T47D (cell line): ENCODE measurements around the gene XKR3.
A peak's percentile ranks its signal among the peaks of the same experiment; 100 is the strongest.

Experiments used
- DNase-seq, 2 experiments: peaks; one replicate each; pipeline versions ENCODE4 v3.0.0 to v3.0.0-alpha.2; 2011 to 2012; ENCODE audit warnings: low read depth in 1 of 2, low spot score in 1 of 2
- JUND ChIP-seq: IDR thresholded peaks from 2 replicates; pipeline ENCODE4 v1.6.1; 2012; ENCODE audit warnings: low read depth
- in situ Hi-C: cut with HindIII; loops from 2 replicates; pipeline ENCODE4 v1.10.0; 2016; ENCODE audit warnings: low sequenced_read_pairs, low pct_unique_long_range_greater_than_20kb

Gene XKR3

DNA sequence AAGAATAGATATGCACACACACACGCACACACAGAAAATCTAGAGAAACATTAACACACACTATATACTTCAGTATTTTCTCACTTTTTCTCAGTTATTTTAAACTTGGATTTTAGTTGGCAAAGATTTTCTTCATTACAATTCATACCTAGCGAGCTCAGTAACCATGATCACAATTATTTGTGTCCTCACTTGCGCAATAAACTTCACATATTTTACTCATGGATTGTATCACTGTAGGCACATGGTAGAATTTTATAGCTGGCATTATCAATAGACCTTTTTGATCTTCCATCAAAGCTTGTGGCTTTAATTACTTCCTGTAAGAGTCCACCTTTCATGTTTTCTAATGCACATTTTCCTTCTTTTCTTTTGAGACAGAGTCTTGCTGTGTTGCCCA is 4.8 kb upstream of the XKR3 start:
- in situ Hi-C loops, result no loop called here
- no peak for DNase-seq
- no peak for TF ChIP-seq JUND

DNA sequence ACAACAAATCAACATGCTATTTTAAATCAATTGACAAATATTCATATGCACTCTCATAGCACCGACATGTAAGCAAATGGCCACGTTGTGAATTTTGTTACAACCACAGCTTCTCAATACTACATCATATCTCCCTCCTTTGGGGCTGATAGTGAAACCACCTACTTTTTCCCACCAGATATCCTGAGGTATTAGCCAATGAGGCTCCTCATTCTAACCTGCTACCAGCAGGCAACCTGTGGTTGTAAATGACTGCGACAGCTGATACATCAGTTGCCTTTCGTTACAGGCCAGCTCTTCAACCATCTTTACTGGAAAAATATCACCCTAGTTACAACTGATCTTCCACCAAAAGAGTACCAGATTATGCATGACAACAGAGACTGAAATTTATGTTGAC is 3.7 kb upstream of the XKR3 start:
- DNase-seq, result no peak
- TF ChIP-seq JUND, result no peak
- in situ Hi-C loops, result no loop called here

DNA sequence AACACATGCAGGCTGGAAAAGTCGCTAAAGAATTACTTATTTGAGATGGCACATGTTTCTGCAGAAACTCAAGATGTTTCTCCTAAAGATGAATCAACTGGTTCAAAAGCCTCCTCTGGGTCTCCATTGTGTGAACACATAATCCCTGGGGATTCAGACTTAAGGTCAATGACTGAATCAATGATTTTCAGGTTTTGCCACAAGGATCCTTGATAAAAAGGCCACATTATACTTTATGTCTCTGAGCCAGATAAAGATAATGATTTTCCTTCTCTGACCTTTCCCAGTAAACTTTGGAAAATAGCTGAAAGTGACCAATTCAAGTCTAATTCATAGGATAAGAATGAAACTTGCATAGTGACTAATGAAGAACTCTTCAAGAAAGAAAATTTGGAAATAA is 2.3 kb upstream of the XKR3 start:
- in situ Hi-C loops, result no loop called here
- no peak for TF ChIP-seq JUND

GRCh38 chr22:16819249-16819648 is 6.0 kb downstream of the XKR3 start:
- in situ Hi-C loops, result no loop called here
- TF ChIP-seq JUND, result no peak
- no peak for DNase-seq

More for the DNA sequence above, 2.3 kb upstream of the XKR3 start:
- DNase-seq, result no peak

DNA sequence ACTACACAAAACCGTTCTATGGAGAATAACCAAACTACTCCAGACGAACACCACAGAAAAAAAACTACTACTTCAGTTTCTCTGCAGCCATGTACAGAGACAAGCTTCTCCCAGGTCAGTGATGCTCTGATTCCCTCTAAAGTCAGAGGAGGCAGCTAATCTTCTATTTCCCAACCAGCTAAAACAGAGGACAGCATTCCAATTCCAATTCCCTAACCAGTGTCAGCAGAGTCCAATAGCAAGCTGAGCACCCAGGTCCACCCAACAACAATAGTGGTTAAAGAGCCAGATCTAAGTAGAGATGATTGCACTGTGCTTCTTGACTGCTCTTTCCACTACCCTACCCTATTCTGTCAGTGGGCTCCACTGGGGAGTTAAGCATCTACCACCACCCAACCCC is 6.7 kb downstream of the XKR3 start:
- in situ Hi-C loops, result no loop called here
- no peak for TF ChIP-seq JUND
- DNase-seq, result no peak

DNA sequence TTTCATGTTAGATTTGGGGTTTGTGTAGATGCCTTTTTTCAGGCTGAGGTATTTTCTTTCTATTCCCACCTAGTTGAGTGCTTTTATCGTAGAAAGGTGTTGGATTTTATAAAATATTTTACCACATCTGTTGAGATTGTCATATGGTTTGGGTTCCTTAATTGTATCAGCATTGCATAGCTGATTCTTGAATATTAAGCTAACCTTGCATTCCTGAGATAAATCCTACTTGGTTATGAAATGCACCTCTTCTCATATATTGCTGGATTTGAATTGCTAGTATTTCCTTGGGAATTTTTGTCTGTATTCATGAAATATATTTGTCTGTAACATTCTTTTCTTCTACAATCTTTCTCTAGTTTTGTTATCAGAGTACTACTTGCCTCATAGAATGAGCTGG is 10.1 kb downstream of the XKR3 start:
- in situ Hi-C loops, result no loop called here
- TF ChIP-seq JUND, result no peak
- DNase-seq, result no peak

- in situ Hi-C loops, result no loop called here
- TF ChIP-seq JUND, result no peak
- no peak for DNase-seq
Observed at GRCh38 chr22:16810188-16810802, 14.9 kb downstream of the XKR3 start.

- no peak for TF ChIP-seq JUND
- no peak for DNase-seq
- in situ Hi-C loops, result no loop called here
Observed at GRCh38 chr22:16808744-16809143, 16.5 kb downstream of the XKR3 start.

DNA sequence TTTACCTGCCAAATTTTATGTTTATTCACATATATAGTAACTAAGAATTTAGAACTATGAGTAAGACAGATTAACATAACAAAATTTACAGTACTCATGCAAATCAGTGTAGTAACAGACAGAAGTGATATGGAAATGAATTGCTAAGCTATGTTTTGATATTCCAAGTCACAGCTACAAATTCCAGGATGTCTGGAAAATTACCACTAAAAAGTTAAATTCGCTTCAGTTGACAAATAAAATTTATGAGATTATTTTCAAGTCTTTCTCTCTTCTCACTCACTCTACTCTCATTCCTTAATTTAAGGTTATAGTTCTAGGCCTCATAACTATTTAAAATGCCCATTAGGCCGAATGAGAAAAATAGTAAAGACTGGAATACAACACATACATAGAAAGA is 18.1 kb downstream of the XKR3 start:
- in situ Hi-C loops, result no loop called here

DNA sequence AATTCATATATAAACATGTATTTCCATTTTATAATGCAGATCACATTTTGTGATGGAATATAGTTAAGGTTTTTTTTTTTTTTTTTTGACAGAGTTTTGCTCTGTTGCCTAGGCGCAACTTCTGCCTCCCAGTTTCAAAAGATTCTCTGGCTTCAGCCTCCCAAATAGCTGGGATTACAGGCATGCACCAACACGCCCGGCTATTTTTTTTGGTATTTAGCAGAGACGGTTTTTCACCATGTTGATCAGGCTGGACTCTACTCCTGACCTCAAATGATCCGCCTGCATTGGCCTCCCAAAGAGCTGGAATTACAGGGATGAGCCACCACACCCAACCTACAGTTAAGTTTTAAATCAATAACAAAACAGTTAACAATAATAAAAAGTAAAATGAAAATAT is 18.8 kb downstream of the XKR3 start:
- peak in 1 of 2 experiments; percentile 11 for DNase-seq
- in situ Hi-C loops, result no loop called here
- no peak for TF ChIP-seq JUND

More for the DNA sequence above, 18.1 kb downstream of the XKR3 start:
- no peak for TF ChIP-seq JUND
- no peak for DNase-seq

GRCh38 chr22:16804882-16805281 is 20.3 kb downstream of the XKR3 start:
- in situ Hi-C loops, result no loop called here
- TF ChIP-seq JUND, result no peak

GRCh38 chr22:16803255-16803917 is 21.8 kb downstream of the XKR3 start:
- in situ Hi-C loops, result no loop called here

More at GRCh38 chr22:16804882-16805281, 20.3 kb downstream of the XKR3 start:
- no peak for DNase-seq

GRCh38 chr22:16801571-16801970 is 23.6 kb downstream of the XKR3 start:
- in situ Hi-C loops, result no loop called here
- no peak for DNase-seq
- TF ChIP-seq JUND, result no peak

More at GRCh38 chr22:16803255-16803917, 21.8 kb downstream of the XKR3 start:
- TF ChIP-seq JUND, result no peak
- no peak for DNase-seq

DNA sequence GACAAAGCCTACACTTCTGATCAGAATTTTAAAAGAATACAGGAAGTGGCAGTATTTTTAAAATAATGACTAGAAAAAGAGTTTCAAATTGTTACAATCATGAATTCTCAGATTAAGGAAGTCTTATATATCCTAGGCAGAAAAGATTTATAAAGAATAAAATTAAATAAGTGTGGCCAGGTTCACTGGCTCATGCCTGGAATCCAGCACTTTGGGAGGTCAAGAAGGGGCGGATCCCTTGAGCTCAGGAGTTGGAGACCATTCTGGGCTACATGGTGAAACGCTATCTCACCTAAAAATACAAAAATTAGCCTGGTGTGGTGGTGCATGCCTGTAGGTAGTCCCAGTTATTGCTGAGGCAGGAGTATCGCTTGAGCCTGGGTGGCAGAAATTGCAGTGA is 24.1 kb downstream of the XKR3 start:
- no peak for DNase-seq
- in situ Hi-C loops, result no loop called here
- TF ChIP-seq JUND, result no peak
